Occipital lobe (tissue), 3 donors: ENCODE data around the gene SLC11A1. TPM values are rescaled to one million over a fixed set of nuclear protein-coding genes. Genes with fewer than 3 reads are reported as not detected.
A peak's percentile ranks its signal among the peaks of the same experiment; 100 is the strongest.

Experiments
- DNase-seq: peaks from one replicate; lab custom pipeline; 2025; lab: John Stamatoyannopoulos, UW
- small RNA-seq: library from RNA; depleted of rRNA; stranded (forward); fragments of <200 nt; gene quantifications from one replicate; pipeline ENCODE3, GENCODE V24; 2014
- total RNA-seq: library from RNA; depleted of rRNA; stranded (reverse); fragments of >200 nt; gene quantifications from one replicate; pipeline ENCODE4 v1.2.3, GENCODE V29; 2014

Gene SLC11A1
- total RNA-seq, 1 donor from 2014 or later: 1.7 TPM

DNA sequence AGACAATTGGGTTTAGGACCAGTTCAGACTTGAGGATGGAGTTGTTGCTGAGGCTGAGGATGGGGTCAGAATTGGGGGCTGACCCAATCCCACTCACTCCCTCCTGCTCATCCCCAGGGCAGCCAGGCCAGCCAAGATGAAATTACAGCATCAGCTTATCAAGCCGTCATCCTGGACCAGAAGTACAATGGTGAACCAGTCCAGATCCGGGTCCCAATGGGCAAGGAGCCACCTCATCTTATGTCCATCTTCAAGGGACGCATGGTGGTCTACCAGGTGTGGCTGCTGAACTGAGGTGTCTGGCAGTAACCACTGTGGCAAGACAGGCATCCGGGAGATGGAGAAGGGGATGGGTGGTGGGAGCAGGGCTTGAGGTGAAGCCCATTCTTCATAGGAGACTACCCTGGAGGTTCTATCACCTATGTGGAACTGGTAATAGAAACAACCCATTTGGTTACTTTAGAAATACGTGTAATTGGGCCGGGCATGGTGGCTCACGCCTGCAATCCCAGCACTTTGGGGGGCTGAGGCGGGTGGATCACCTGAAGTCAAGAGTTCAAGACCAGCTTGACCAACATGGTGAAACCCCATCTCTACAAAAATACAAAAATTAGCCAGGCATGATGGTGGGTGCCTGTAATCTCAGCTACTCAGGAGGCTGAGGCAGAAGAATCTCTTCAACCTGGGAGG, 50.7 kb downstream of the SLC11A1 start:
- DNase-seq: no peak

DNA sequence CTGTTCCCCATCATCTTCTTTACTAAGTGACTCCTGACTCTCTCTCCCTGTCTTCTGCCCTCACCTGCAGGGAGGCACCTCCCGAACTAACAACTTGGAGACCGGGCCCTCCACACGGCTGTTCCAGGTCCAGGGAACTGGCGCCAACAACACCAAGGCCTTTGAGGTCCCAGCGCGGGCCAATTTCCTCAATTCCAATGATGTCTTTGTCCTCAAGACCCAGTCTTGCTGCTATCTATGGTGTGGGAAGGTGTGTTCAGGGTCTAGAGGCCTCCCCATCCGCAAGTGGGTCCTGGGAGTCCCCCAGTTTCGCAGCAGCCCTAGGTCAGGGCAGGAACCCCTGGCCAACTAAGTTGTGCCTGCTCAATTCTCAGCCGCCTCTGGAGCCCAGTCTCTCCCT, 52.4 kb downstream of the SLC11A1 start:
- no peak for DNase-seq

DNA sequence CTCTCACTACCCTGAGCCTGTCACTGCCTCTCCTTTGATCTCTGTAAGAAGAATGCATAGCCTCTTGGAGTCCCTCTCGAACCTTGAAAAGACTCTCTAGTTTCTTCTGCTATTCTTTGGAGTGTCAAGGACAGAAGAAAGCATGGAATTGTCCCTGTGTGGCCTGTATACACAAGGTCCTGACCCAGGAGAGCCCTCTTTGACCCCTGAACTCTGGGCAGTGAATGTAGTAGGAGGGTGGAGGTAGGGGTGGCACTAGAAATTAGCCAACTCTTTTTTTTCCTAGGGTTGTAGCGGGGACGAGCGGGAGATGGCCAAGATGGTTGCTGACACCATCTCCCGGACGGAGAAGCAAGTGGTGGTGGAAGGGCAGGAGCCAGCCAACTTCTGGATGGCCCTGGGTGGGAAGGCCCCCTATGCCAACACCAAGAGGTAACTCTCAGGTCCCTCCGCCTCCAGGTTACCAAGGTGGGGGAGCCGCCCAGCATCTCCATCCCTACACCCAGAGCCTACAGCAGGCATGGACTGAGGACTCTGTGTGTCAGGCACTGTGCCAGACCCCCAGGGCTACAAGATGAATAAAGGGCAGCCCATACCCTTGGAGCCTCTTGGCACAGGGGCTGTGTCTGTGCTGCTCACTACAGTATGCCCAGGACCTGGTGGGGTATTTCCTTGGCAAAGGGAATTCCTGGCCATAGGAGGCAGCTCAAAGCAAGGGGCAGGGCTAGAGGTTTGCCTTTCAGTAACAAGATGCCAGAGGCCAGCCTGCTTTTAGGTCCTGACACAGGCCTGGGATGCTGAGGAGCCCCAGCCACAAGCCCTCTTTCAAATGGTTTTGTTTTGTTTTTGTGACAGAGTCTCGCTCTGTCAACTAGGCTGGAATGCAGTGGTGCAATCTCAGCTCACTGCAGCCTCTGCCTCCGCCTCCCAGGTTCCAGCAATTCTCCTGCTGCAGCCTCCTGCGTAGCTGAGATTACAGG, 53.2 kb downstream of the SLC11A1 start:
- DNase-seq: no peak

GRCh38 chr2:218436992-218437391, 54.9 kb downstream of the SLC11A1 start:
- DNase-seq: no peak

GRCh38 chr2:218437969-218438368, 55.9 kb downstream of the SLC11A1 start:
- no peak for DNase-seq

DNA sequence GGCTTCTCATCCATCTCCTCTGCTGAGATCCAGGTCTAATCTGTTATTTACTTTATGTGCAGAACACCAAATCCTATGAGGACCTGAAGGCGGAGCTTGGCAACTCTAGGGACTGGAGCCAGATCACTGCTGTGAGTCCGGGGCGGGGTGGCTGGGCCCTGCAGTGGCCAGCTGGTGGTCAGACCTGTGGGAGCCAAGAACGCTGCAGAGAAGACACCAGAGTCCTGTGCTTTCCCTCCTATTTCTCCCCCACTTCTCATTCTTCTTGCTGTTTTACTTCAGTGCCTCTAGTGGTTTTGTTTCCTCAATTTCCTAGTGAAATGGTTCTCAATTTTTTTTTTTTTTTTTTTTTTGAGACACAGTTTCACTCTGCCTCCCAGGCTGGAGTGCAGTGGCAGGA, 56.5 kb downstream of the SLC11A1 start:
- no peak for DNase-seq

GRCh38 chr2:218444692-218445357, 62.8 kb downstream of the SLC11A1 start:
- DNase-seq: no peak

DNA sequence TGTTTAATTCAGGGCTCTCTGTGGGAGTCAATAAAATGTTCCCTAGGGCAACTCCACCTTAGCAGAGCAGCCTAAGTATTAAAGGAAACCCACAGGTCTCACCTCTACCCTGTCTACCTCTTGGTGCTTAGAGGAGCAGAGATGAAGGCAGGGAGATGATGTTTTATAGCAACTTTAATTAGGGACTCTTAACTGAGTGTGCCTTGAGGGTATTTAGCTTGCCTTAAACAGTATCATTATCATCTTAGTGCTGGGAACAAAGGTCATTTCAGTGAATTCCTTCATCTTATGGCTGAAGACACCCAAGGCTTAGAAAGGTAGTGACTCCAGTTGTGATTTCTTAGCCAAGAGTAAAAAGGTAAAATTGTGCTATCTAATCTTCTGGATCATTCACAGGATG, 63.5 kb downstream of the SLC11A1 start:
- DNase-seq: no peak

Small RNA genes lying within 50 kb of the gene (small RNA-seq; reads per million reads assigned to genes)
- gene MIR26B: 698 reads per million, percentile 98 among the genes with 10 or more reads in this experiment
- not detected for gene MIR6810

Other genes starting within 250 kb of the SLC11A1 start
- gene CXCR1, start 215.3 kb upstream of the SLC11A1 start, total RNA-seq: not detected
- gene ARPC2, start 165.1 kb upstream of the SLC11A1 start, total RNA-seq: 110 TPM
- gene GPBAR1, start 121.3 kb upstream of the SLC11A1 start, total RNA-seq: not detected
- gene AAMP, start 112.1 kb upstream of the SLC11A1 start, total RNA-seq: 105 TPM
- gene PNKD, start 111.8 kb upstream of the SLC11A1 start, total RNA-seq: 18.2 TPM
- gene TMBIM1, start 89.8 kb upstream of the SLC11A1 start, total RNA-seq: 16.2 TPM
- gene CATIP, start 25.4 kb upstream of the SLC11A1 start, total RNA-seq: 0.31 TPM
- gene CTDSP1, start 17.6 kb downstream of the SLC11A1 start, total RNA-seq: 13.3 TPM
- not detected for gene VIL1, start 36.9 kb downstream of the SLC11A1 start, total RNA-seq
- gene USP37, start 186.1 kb downstream of the SLC11A1 start, total RNA-seq: 38.7 TPM
- 39.6 TPM for gene CNOT9, start 186.6 kb downstream of the SLC11A1 start, total RNA-seq
- 0.31 TPM for gene PLCD4, start 225.6 kb downstream of the SLC11A1 start, total RNA-seq